Measurements from ENCODE around the gene RGCC. TPM values are rescaled to one million over a fixed set of nuclear protein-coding genes. Genes with fewer than 3 reads are reported as not detected.
"Not testable (repeated sequence)": the region's sequence is repeated elsewhere in the genome, so short reads cannot be mapped to it uniquely, and the experiment has no call there.

Gene RGCC
- total RNA-seq, 1 experiment from 2014 or later, result 48.6 TPM

DNA sequence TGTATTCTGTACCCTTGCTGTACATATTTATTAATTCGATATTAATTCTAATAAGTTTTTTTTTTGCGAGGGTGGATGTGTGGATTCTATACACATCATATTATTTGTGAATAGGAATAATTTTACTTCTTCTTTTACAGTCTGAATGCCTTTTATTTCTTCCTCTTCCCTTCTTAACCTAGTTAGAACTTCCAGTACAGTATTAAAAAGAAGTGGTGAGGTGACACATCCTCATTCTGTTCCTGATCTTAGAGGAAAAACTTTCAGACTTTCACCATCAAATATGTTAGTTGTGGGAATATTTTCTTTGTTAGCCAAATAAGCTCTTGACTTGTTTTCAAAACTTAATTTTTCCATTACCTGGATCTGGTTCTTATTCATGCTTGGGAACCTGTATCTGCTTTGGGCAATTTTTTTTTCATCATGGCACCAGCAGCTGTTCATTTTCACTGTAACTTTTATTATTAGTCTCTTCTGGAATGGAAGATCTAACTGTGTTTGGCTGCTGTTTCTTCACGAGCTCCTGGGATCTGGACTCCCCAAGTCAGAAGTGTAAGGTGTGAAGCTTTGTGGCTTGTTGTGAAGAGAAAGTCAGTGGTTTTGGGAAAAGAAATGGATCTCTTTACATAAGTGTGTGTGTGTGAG lies 33.1 kb downstream of the RGCC start:
- no peak for DNase-seq (ENCODE audit: low spot score)

DNA sequence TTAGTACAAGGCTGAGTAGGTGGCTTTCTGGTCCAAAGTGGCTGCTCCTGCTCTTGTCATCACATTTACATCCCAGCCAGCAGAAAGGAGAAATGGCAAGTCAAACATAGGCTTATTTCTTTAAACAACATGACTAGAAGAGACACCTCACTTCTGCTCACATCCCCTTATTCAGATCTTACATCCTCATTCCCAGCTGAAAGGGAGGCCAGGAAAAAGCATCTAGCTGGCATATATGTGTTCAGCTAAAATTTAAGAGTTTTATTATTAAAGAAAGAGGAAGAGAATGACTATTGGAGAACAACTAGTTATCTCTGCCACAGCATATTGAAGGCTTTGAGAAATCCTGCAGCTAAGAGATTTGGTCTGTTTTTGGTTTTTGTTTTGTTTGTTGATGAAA lies 34.1 kb downstream of the RGCC start:
- DNase-seq (ENCODE audit: low spot score), result no peak

DNA sequence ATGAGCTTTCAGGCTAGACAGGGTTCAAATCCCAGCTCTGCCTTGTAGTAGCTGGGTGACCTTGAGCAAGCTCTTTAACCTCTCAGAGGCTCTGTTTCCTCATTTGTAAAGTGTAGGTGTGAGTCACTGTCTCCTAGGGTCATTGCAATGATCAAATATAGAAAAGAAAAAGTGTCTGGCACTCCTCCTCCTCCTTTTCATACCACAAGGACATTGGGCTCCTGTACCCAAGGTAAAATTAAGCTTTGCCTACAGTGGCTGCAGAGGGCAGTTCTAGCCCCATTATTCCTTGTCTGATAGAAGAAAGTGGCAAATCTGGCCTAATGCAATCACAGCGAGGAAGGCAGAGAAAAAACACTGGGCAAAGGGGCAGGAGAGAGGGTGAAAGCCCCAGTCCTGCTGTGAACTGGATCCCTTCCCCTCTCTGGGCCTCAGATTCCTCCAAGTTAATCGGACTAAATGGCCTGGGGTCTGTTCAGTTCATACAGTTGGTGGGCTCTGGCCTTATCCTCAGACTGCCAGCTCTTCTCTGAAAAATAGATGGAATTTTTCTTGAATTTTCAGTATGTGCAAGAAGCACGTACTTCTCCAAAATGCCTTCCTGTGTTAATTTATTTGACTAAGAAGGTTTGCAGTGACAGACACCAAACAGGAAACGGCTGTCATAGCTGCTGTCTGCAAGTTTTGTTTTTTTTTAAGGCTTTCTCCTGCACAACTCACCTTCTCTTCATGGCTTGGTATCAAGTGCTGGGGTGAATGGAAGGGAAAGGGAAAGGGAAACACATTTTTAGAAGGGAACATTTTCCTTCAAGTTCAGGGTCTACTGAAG lies 35.3 kb downstream of the RGCC start:
- no peak for DNase-seq (ENCODE audit: low spot score)

DNA sequence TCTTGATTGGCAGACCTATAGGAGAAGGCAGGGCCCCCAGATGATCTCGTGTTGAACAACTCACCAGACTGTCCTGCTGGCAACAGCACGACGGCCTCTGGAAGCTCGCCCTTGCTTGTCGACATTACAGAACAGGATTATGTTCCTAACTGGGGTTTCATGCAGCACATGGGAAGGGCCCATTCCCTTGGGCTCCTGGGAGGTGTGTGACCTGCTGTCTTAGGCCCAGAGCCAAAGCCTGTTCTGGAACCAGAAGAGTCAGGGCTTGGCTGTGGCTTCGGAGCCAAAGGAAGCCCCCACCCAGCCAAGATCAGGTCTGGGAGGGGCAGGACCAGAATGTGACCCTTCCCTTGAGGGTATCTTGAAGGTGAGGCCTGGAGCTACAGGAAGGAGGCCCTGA lies 36.9 kb downstream of the RGCC start:
- no peak for DNase-seq (ENCODE audit: low spot score)

DNA sequence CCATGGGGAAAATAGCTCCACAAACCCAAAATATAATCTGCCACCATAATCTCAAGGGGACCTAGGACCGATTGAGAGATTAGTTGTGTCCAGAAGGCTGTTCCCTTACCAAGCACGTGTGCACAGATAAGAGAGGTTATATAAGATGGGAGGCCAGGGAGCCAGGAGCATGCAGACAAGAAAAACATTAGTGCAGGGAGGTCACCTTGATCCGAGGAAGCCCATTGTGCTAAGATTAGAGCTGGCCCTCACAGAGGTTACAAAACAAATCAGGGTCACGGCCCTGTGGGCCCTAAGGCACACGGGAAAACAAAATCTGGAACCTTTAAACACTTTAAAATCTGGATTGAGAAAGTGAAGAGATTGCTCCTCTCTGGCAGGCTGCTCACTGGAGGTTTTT lies 37.7 kb downstream of the RGCC start:
- DNase-seq (ENCODE audit: low spot score), result no peak

GRCh38 chr13:41496420-41497234 lies 39.3 kb downstream of the RGCC start:
- DNase-seq (ENCODE audit: low spot score), result no peak

DNA sequence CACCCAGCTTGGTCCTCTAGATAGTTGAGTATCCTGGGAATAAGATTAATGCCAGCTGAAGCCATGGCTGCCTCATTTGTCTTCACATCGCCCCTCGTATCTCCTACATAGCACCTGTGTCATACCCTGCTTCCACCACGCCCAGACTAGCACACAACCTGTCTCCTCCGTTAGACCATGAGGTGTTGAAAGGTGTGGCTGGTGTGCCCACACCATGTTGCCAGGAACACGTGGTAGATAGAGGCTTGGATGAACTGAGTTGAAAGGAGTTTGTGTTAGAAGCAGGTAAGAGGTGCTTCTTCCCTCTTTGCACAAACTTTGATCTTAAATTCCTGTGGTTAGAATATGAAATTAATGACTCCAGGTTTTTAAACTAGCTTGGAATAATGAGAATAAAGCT lies 40.1 kb downstream of the RGCC start:
- no peak for DNase-seq (ENCODE audit: low spot score)

- DNase-seq (ENCODE audit: low spot score), result no peak
These were observed 42.1 kb downstream of the RGCC start for GRCh38 chr13:41499452-41499851.

DNA sequence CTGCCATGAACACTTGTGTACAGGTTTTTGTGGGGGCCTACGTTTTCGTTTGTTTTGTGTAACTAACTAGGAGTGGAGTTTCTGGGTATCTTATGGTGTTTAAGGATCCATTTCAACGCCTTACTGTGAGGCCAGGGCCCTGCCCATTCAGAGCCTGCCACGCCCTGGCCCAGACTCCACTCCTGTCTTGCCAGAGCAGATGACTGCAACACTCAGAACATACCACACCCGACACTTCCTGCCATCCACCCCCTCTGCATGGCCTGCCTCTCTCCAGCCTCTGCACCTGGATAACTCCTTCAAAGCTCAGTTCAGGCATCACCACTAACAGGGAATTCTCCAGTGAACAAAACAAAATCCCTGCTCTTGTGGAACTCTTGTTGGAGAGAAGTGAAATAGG lies 43.2 kb downstream of the RGCC start:
- no peak for DNase-seq (ENCODE audit: low spot score)

DNA sequence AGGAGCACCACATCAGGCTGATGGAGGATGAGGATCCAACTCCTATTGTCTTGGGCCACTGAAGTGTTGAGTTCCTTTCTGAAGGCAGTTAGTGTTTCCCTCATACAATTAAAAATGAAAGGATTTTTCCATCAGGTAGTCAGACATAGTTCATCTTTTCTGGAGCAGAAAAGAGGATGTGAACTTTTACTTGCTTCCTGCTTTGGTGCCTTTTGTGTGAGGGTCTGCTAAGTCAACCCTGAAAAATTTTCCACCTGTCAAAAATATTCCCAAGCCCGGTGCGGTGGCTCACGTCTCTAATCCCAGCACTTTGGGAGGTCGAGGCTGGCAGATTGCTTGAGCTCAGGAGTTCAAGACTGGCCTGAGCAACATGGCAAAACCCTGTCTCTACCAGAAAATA lies 43.9 kb downstream of the RGCC start:
- DNase-seq (ENCODE audit: low spot score), result no peak

DNA sequence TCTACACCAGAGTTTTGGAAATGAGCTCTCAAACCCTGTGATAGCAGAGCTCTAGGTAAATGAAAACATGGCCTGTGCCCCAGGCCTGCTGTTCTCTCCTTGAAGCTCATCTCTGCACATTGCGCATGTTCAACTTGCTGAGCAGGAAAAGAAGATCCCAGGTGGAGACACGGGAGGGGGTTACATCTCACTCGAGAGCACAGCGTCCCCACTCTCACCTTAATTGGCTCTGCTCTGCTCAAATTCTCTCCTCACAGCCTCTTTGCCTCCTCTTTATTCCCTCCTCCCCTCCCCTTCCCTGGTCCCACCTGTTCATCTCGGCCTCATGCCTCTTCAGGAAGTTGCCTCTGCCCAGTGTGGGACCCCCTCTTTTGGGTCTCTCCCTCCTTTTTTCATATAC lies 44.7 kb downstream of the RGCC start:
- DNase-seq (ENCODE audit: low spot score), result no peak

GRCh38 chr13:41502673-41503072 lies 45.3 kb downstream of the RGCC start:
- no peak for DNase-seq (ENCODE audit: low spot score)

DNA sequence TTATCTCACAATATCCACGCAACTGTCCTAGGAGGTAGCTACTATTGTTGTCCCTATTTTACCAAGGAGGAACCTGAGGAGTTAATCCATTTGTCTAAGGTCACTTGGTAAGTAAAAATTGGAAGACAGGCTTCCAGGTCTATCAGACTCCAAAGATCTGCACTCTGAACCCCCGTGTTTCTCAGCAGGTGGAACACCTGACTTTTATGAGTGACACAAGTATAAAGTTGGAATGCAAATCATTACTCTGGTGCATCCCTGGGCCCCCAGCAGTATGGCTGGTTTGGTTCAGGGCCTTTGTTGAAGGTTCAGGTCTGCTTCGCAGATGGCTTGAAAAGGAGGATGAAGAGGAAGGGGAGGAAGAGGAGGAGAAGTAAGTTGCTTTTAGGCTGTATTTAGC lies 46.0 kb downstream of the RGCC start:
- no peak for DNase-seq (ENCODE audit: low spot score)

- not testable (repeated sequence) for DNase-seq (ENCODE audit: low spot score)
These were observed 47.3 kb downstream of the RGCC start for GRCh38 chr13:41504657-41505056.

DNA sequence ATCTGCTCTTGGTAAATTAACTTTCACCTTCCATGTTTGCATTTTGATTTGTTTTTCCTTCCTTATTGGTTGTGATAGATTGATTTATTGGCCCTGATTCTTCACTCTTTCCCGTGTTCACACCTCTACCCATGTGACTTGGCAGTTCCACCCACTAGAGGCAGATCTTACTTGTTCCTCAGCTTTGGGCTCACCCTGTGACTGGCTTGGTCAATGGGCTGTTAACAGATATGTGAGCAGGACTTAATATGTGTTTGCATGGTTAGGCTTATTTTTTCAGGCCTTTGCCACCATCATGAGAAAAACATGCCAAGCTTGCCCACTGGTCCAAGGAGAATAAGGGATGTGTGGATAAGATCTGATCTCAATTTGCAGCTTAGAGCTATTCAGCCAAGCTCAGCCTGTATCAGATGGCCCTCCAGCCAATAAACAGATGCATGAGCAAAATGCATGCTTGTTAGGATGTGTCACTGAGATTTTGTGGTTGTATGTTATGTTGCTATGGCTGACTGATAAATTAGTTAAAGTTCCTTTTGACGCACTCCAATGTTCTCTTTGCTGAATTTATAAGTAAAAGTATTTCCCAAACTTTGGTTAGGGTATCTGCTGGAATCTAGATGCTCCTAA lies 48.0 kb downstream of the RGCC start:
- no peak for DNase-seq (ENCODE audit: low spot score)

GRCh38 chr13:41506312-41506711 lies 49.0 kb downstream of the RGCC start:
- DNase-seq (ENCODE audit: low spot score), result no peak

DNA sequence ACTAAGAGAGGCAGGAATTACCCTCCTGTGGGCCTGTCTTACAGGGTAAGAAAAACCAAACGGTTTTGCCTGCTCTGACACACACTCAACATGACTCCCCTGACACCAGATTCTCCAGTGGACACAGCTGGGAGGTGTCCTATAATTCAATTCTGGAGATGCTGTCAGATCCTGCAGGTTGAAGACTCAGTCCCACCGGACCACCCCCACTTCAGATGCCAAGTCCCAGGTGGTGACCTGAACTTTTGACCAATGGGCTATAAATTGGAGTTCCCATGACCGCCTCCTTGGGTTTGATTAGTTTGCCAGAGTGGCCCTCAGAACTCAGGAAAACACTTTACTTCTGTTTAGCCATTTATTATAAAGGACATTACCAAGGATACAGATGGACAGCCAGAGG lies 52.6 kb downstream of the RGCC start:
- DNase-seq (ENCODE audit: low spot score), result no peak

GRCh38 chr13:41511827-41512226 lies 54.5 kb downstream of the RGCC start:
- no peak for DNase-seq (ENCODE audit: low spot score)

DNA sequence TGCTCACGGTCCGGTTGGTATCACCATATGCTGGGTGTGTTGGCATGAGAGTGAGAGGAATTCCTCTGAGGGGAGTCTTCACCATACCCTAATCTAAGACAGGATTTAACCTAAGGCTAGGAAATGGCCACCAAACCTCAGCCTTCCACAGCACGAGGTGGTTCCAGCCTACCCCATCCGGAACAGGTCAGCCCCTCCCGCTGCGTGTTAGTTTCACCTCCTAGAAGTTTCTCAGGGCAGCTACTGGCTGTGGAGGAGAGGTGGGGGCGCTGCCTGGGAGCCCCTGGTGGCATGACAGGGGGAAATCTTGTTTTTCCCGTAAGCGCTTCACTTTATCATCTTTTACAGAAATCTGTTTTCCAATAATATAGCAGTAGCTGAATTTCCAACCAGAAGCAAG lies 55.1 kb downstream of the RGCC start:
- no peak for DNase-seq (ENCODE audit: low spot score)

GRCh38 chr13:41513600-41513999 lies 56.2 kb downstream of the RGCC start:
- no peak for DNase-seq (ENCODE audit: low spot score)

DNA sequence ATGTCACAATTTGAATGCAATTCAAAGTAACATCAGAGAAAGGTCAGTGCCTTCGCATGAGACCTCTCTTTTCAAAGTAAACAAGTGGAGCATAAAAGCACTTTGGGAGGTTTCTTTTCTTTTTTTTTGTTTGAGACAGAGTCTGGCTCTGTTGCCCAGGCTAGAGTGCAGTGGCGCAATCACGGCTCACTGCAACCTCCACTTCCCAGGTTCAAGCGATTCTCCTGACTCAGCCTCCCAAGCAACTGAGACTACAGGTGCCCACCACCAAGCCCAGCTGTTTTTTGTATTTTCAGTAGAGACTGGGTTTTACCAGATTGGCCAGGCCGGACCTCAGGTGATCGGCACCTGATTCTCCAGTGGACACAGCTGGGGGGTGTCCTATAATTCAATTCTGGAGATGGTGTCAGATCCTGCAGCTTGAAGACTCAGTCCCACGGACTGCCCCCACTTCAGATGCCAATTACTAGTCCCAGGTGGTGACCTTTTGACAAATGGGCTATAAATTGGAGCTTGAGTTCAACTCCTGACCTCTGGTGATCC lies 57.6 kb downstream of the RGCC start:
- DNase-seq (ENCODE audit: low spot score), result no peak
